HepG2 (cell line): ENCODE results near the gene MRPL39. TPM values are rescaled to one million over a fixed set of nuclear protein-coding genes. Genes with fewer than 3 reads are reported as not detected.
A peak's percentile ranks its signal among the peaks of the same experiment; 100 is the strongest.

Experiments
- ATAC-seq: fragments of 200-7000 bp; cut with Tn5 transposase; 3 replicates; pipeline ENCODE4 v1.9.1; 2020; ENCODE audit warnings: mild to moderate bottlenecking, moderate library complexity
- BruUV-seq: library from RNA; stranded (reverse); fragments of 400-500 nt; replicated peaks from 2 replicates; lab custom pipeline; 2021; lab: Mats Ljungman, UMichigan
- CTCF ChIA-PET: fragments of 300-600 bp; formaldehyde crosslinking; extraction: SDS; loops from one replicate; lab custom pipeline; 2021; ENCODE audit warnings: low total read pairs, inconsistent platforms, low intra/inter-chr PET ratio; lab: Yijun Ruan, JAX
- POLR2A ChIA-PET: fragments of 350-600 bp; sonication (Branson Sonifier 250); formaldehyde crosslinking; loops from one replicate; lab custom pipeline; 2020; ENCODE audit warnings: antibody characterized with exemption, inconsistent platforms; lab: Yijun Ruan, JAX
- DNase-seq: peaks from one replicate; pipeline ENCODE4 v3.0.0-alpha.2; 2015; ENCODE audit warnings: low spot score
- FAIRE-seq: peaks from 3 replicates; lab custom pipeline; 2011; peaks lifted over from hg19 to GRCh38; lab: Jason Lieb, UNC
- H2AFZ ChIP-seq: one replicate; pipeline ENCODE4 v1.6.1; 2011; ENCODE audit warnings: low read length, inconsistent platforms
- H3K27ac ChIP-seq: fragments of 300-600 bp; 3 replicates; pipeline ENCODE4 v1.8.0; 2011; ENCODE audit warnings: mixed run types, mild to moderate bottlenecking, mixed read lengths, low read length, inconsistent platforms; ENCODE audit not compliant: insufficient read depth; ENCODE audit errors: extremely low read length
- H3K27me3 ChIP-seq, 2 experiments: fragments of 200-600 bp in 1 of 2; 2 replicates in 1 of 2; 3 replicates in 1 of 2; pipeline versions ENCODE4 v1.6.0 to v1.8.0; 2011; ENCODE audit warnings: low read length in 2 of 2, mild to moderate bottlenecking in 2 of 2, moderate library complexity in 2 of 2, inconsistent platforms in 1 of 2; ENCODE audit not compliant: insufficient read depth in 2 of 2, control insufficient read depth in 1 of 2
- H3K36me3 ChIP-seq, 2 experiments: fragments of 200-600 bp in 1 of 2; replicated peaks in 1 of 2; 2 replicates in 1 of 2; 3 replicates in 1 of 2; pipeline versions ENCODE4 v1.5.1 to v1.8.0; 2011; ENCODE audit warnings: low read length in 2 of 2, inconsistent platforms in 1 of 2; ENCODE audit not compliant: insufficient read depth in 2 of 2, control insufficient read depth in 1 of 2
- H3K4me1 ChIP-seq: 2 replicates; pipeline ENCODE4 v1.5.1; 2012; ENCODE audit warnings: low read length, inconsistent platforms; ENCODE audit not compliant: insufficient read depth
- H3K4me2 ChIP-seq: 2 replicates; pipeline ENCODE4 v1.6.0; 2011; ENCODE audit warnings: low read depth, low read length, inconsistent platforms
- H3K4me3 ChIP-seq, 3 experiments: fragments of 200-600 bp in 1 of 3; sonication (generic), shearing (Covaris generic) in 1 of 3; replicated peaks in 1 of 3; 2 replicates each; pipeline ENCODE4 v1.5.1; 2011 to 2016; ENCODE audit warnings: low read length in 3 of 3, inconsistent platforms in 2 of 3, low read depth in 2 of 3, mild to moderate bottlenecking in 2 of 3, control low read depth in 1 of 3, mixed read lengths in 1 of 3; ENCODE audit not compliant: insufficient read depth in 1 of 3
- H3K79me2 ChIP-seq: one replicate; pipeline ENCODE4 v1.6.1; 2011; ENCODE audit warnings: low read length, inconsistent platforms; ENCODE audit not compliant: insufficient read depth
- H3K9ac ChIP-seq: 2 replicates; pipeline ENCODE4 v1.6.0; 2011; ENCODE audit warnings: mild to moderate bottlenecking, low read depth, low read length, inconsistent platforms; ENCODE audit not compliant: insufficient read depth
- H3K9me3 ChIP-seq: 2 replicates; pipeline ENCODE4 v1.5.1; 2012; ENCODE audit warnings: mild to moderate bottlenecking, low read length
- H4K20me1 ChIP-seq: 2 replicates; pipeline ENCODE4 v1.6.0; 2011; ENCODE audit warnings: inconsistent platforms, mild to moderate bottlenecking, low read length, moderate library complexity; ENCODE audit not compliant: insufficient read depth
- CEBPB ChIP-seq: IDR thresholded peaks from 2 replicates; pipeline ENCODE4 v1.6.1; 2011; ENCODE audit warnings: low read depth, low read length, improper control_type of control experiment, borderline replicate concordance
- ZNF790 ChIP-seq: sonication (generic); formaldehyde crosslinking; IDR thresholded peaks from 2 replicates; pipeline ENCODE4 v1.8.0; 2022; ENCODE audit warnings: missing genetic modification reagents, mild to moderate bottlenecking, borderline replicate concordance
- WGBS: methylation state at CpG from one replicate; pipeline ENCODE4 v1.1.6; 2017; ENCODE audit warnings: low lambda C conversion rate; 5-methylcytosine and 5-hydroxymethylcytosine counted together
- in situ Hi-C: cut with HindIII; loops from 2 replicates; pipeline ENCODE4 v1.10.0; 2017; ENCODE audit warnings: low pct_unique_long_range_greater_than_20kb; ENCODE audit not compliant: extremely low pct_ligation_motif_present
- intact Hi-C: fragments of 100-400 bp; cut with micrococcal nuclease; formaldehyde crosslinking; loops from one replicate; pipeline ENCODE4 v1.10.0; 2022; ENCODE audit not compliant: unreplicated experiment
- polyA plus RNA-seq, 8 experiments: library from polyadenylated mRNA; depleted of rRNA in 3 of 8; stranded (reverse) in 7 of 8; unstranded in 1 of 8; fragments of >200 nt; fragmentation: Illumina TruSeq in 4 of 8; extraction: Trizol in 4 of 8; gene quantifications; 2 replicates each; pipeline versions ENCODE4 v1.2.1 to v1.2.3, GENCODE V29; 2011 to 2016; ENCODE audit warnings: low read depth in 4 of 8, missing spikeins in 1 of 8, mixed read lengths in 1 of 8; ENCODE audit not compliant: insufficient read depth in 1 of 8
- total RNA-seq, 5 experiments: library from RNA; depleted of rRNA; stranded (reverse); fragments of >200 nt; fragmentation: Illumina TruSeq; extraction: Trizol; gene quantifications; 2 replicates each; pipeline ENCODE4 v1.2.3, GENCODE V29; 2016; ENCODE audit warnings: low read depth in 1 of 5
- TF ChIP-seq, protein P1 (sequence below): IDR thresholded peaks from 2 replicates; pipeline ENCODE4 v1.6.1; 2012; ENCODE audit warnings: low read depth, low read length, improper control_type of control experiment
- TF ChIP-seq, protein P2 (sequence below): sonication (generic); formaldehyde crosslinking; IDR thresholded peaks from 2 replicates; pipeline ENCODE4 v1.5.0; 2020; ENCODE audit warnings: mild to moderate bottlenecking, missing genetic modification reagents

The MRPL39 gene
- total and polyA plus RNA-seq, 2 of the 13 experiments (the other 11 are each of a cell fraction or from before 2014, with no cell fraction given) = 29.1 to 91.2 TPM

DNA sequence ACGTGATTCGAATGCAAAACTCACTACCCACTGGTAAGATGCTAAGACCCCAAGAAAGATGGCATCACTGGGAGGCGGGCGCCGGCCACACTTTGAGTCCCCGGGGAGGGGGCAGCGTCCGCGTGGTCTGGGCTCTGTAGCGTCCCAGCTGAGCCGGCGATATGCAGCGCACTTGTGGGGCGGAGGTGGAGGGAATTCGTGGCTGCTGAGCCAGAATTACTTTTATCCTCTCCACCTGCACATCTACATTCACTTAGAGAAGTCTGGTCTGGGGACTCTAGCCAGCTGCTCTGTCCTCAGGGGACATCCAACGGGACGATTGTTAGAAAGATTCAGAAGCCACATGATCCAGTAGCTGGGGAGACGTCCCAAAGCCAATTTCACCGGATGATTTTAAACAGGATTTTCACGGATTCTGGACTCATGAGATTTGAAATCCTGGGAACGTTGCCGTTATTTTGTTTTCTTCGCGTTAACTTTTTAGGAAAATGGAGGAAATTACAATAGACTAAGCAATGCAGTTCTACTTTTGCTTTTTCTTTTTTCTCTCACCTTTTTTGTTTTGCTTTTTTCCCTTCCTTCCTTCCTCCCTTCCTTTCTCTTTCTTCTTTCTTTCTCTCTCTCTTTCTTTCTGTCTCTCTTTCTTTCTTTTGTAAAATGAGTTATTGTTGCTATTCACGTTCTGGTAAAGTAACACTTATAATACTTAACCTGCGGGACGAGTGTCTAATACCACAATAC, 33.1 kb upstream of the MRPL39 start:
- H3K36me3 ChIP-seq = no peaks in the 10 kb centered on the region
- TF ChIP-seq, protein P1, sequence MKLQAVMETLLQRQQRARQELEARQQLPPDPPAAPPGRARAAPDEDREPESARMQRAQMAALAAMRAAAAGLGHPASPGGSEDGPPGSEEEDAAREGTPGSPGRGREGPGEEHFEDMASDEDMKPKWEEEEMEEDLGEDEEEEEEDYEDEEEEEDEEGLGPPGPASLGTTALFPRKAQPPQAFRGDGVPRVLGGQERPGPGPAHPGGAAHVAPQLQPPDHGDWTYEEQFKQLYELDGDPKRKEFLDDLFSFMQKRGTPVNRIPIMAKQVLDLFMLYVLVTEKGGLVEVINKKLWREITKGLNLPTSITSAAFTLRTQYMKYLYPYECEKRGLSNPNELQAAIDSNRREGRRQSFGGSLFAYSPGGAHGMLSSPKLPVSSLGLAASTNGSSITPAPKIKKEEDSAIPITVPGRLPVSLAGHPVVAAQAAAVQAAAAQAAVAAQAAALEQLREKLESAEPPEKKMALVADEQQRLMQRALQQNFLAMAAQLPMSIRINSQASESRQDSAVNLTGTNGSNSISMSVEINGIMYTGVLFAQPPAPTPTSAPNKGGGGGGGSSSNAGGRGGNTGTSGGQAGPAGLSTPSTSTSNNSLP = no peak
- TF ChIP-seq, protein P2, sequence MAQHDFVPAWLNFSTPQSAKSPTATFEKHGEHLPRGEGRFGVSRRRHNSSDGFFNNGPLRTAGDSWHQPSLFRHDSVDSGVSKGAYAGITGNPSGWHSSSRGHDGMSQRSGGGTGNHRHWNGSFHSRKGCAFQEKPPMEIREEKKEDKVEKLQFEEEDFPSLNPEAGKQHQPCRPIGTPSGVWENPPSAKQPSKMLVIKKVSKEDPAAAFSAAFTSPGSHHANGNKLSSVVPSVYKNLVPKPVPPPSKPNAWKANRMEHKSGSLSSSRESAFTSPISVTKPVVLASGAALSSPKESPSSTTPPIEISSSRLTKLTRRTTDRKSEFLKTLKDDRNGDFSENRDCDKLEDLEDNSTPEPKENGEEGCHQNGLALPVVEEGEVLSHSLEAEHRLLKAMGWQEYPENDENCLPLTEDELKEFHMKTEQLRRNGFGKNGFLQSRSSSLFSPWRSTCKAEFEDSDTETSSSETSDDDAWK (CRISPR knock-in tag) = no peak
- TF ChIP-seq CEBPB (no peak), ZNF790 (no peak)
- TF ChIP-seq, all 625 proteins: peak for 0
- peak overlapping the region in 1 of 3 experiments; percentile 71; a peak in 1 of 6 replicates for H3K4me3 ChIP-seq
- BruUV-seq = no TSS peak
- no peaks in the 10 kb centered on the region for H3K9me3 ChIP-seq
- no peak for DNase-seq
- H3K27me3 ChIP-seq = peaks cover 0 to 33% of the 10 kb centered on the region in 2 experiments; a peak in 2 of 5 replicates
- WGBS = 22% methylated on average over 14 of the region's 27 CpGs
- ChIA-PET CTCF (interaction anchor here (1.6 kb wide), 1 partner anchor 32 kb away, joined by 4 read pairs; no protein-coding TSS in a partner anchor), POLR2A (no interaction called here)
- in situ Hi-C loops = no loop called here
- FAIRE-seq = no peak
- intact Hi-C loops = loop anchor here (5.0 kb wide), 1 partner anchor 373 kb away; no protein-coding TSS in a partner anchor
- no peaks in the 10 kb centered on the region for H4K20me1 ChIP-seq
- H3K4me1 ChIP-seq = peaks cover 8% of the 10 kb centered on the region; the same call in 1 of the 2 replicates
- peak; percentile 64 for ATAC-seq
- no peaks in the 10 kb centered on the region for H3K79me2 ChIP-seq
- no peak overlapping the region for H2AFZ ChIP-seq
- H3K27ac ChIP-seq = no peak overlapping the region
- peak overlapping the region; percentile 66 for H3K4me2 ChIP-seq
- no peak overlapping the region for H3K9ac ChIP-seq
